Fibroblast of peridontal ligament (primary cell): ENCODE measurements around the gene MORN4.

Experiments
- DNase-seq: peaks from one replicate; pipeline ENCODE4 v3.0.0-alpha.2; 2010; ENCODE audit errors: extremely low read depth

The MORN4 gene

DNA sequence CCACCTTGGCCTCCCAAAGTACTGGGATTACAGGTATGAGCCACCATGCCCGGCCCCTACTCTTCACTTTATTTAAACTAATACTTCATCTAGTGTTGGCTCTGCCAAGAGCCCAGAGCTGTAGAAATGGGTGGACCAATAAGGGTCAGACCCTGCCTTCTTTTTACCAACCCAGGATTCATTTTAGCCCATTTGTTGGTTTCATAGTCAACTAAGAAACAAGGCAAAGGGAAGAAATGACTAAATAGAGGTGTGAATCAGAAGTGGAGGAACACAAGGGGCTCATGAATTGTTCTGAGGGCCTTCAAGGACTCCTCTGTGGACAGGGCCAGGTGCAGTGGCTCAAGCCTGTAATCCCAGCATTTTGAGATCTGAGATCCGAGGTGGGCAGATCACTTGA is 59.6 kb downstream of the MORN4 start:
- no peak for DNase-seq

DNA sequence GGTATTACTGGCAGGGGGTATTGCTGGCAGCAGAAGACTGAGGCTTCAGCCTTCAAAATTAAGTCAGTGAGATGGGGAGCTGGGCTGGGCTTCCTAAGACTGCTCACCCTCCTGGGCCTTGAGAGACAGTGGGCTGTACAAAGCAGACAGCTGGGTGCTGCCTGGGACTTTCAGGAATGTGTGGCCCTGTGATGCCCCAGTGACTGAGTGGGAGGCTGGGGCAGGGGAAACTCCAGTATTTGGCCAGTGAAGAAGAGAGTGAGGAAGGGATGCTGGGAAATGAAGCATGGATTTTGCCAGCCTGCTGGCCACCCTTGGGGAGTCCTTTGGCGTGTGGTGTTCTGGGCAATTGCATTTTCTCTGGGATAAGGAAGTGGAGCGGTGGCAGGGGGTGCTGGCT is 60.3 kb downstream of the MORN4 start:
- DNase-seq, result no peak

DNA sequence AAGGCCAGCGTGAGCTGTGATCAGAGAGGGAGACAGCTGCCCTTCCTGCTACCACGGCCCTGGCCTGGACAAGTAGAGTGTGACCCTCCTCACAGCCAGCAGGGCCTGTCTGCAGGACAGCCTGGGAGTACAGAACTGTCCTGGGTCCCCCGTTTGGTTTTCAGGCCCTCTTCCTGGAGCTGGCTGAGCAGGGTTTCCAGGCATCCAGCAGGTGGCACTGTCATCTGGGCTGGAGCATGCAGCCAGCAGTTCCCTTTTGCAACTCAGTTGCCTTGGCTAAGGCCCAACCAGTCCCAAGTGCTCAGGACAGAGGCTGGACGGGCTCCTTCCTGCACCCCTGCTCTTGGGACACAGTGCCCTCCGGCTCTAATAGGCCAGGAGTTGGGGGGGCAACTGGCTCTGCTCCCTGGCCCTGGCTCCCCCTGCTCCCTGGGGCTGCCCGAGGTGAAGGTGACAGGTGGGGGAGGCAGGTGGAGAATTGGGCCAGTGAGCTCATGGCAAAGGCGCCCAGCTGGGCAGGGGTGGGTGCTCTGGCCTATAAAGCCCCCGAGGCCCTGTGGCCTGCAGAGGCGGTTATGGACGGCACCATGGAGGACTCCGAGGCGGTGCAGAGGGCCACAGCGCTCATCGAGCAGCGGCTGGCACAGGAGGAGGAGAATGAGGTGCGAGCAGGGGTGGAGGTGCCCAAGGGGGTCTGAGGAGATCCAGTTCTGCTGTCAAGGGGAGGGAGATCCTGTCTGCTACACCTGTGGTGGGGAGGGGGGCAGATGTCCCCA is 60.9 kb downstream of the MORN4 start, which contains the start of gene ANKRD2:
Gene ANKRD2 (plus strand): TSS at position 566 of the 776 bp plus-strand sequence. CDS start 10 bp downstream, at position 576.
- peak; percentile 80 for DNase-seq

DNA sequence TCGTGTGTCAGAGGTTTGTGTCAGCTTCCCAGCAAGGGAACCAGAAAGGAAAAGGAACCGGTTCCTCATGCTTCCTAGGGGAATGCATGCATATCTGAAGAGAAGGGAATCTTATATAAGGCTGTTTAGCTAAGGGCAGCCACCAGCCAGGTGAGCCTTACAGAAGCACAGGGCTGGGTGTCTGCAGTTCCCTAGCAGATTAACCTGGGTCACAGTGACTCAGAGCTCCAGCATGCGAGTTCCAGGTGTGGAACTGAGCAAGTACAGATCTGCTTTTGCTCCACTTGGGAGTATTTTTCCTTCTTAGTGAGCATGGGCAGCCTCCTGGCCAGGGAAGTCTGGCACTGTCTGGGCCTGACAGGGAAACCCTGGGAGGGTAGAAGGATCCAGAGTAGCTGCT is 61.7 kb downstream of the MORN4 start:
- DNase-seq, result no peak

DNA sequence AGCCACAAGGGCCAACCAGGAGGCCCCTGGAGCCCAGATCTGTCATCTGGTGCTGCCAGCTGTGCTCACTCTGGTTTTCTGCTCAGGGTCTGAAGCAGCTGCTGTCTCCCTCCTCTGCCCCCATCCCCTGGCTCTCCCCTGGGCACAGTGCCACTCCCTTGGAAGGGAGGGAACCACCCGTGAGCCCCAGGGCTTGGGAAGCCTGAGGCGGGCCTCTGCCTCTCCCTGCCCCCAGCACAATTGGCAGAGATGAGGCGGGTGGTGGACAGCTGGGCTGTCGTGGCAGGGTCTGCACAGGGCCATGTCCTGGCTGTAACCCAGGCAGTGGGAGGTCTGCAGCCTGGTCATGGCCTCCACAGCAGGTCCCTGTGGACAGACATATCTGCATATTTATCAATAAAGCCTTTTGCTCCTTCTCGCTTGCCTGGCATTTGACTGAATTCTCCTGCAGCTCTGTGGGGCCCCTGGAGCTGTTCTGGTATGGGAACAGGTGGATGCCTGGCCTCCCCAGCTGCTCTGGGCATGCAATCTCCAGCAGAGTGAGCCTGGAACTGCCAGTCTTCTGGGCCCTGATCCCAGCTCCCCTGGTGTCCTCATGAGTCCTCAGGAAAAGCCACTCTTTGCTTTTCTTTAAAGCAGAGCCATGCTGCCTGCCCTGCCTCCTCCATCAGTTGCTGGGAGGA is 62.4 kb downstream of the MORN4 start:
- DNase-seq, result no peak

DNA sequence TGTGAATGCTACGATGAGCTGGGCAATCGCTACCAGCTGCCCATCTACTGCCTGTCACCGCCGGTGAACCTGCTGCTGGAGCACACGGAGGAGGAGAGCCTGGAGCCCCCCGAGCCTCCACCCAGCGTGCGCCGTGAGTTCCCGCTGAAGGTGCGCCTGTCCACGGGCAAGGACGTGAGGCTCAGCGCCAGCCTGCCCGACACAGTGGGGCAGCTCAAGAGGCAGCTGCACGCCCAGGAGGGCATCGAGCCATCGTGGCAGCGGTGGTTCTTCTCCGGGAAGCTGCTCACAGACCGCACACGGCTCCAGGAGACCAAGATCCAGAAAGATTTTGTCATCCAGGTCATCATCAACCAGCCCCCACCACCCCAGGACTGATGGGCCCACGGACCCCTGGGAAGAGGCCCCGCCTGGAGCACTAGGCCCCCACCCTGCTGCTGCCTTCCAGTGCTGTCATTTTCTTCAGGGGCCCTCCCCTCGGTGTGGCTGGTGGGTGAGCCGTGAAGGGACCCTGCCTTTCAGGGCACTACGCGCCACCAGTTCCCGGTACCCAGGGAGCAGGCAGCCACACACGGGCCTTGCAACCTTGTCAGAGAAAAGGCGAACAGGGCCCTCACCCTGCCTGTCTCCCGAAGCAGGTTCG is 63.0 kb downstream of the MORN4 start:
- no peak for DNase-seq

DNA sequence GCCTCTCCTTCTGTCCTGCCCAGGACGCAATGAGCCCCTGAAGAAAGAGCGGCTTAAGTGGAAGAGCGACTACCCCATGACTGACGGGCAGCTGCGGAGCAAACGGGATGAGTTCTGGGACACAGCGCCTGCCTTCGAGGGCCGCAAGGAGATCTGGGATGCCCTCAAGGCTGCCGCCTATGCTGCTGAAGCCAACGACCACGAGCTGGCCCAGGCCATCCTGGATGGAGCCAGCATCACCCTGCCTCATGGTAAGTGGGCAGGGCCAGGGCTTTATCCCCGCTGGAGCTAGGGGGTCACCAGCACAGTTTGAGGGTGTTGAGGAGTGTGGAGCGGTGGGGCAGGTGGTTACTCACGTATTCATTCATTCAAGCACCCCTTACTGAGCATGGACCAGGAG is 65.4 kb downstream of the MORN4 start:
- DNase-seq, result no peak

DNA sequence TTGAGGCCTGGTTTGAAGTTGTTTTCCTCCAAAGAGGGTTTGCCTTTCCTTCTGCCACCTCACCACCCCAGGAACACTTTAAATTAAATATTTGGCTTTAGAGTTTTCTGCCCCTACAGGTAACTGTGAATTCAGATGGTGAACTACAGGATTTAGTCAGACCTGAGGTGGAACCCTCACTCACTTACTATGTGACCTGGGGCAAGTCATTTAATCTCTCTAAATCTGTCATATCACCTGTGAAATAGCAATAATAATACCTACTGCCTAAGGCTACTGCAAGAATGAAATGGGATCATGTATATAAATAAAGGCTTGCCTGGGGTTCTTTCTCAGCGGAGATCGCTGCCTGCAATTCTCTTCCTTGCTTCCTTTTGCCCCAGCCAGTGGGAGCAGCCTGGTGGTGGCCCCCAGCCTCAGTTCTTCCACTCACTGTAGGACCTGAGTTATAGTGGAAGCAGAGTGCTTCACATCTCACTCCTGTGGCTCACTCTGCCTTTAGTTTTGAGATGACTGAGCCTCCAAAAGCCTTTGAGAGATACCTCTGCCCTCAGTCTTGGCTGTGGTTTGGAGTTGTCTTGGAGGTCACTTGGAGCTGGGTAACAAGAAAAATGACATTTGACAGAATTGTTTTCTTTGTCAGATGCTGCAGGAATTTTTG is 66.8 kb downstream of the MORN4 start:
- DNase-seq, result no peak

DNA sequence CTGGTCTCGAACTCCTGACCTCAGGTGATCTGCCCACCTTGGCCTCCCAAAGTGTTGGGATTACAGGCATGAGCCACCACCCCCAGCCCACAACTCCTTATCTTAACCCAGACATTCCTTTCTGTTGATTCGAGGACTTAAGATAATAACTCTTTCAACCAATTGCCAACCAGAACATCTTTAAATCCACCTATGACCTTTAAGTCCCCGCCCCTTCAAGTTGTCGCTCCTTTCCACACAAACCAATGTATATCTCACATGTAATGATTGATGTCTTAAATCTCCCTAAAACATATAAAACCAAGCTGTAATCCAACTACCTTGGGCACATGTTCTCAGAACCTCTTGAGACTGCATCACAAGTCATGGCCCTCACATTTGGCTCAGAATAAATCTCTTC is 68.5 kb downstream of the MORN4 start:
- no peak for DNase-seq
